HG02678 (cell line): Measurements from ENCODE around the gene MON2.
"Not testable (repeated sequence)": the region's sequence is repeated elsewhere in the genome, so short reads cannot be mapped to it uniquely, and the experiment has no call there.

Source experiments
- ATAC-seq: cut with Tn5 transposase; IDR thresholded peaks from one replicate; pipeline ENCODE4 v1.9.1; 2021; ENCODE audit warnings: mild to moderate bottlenecking, moderate library complexity; ENCODE audit not compliant: unreplicated experiment

Gene MON2

GRCh38 chr12:62472472-62472871 is 5.8 kb downstream of the MON2 start:
- ATAC-seq, result no peak

DNA sequence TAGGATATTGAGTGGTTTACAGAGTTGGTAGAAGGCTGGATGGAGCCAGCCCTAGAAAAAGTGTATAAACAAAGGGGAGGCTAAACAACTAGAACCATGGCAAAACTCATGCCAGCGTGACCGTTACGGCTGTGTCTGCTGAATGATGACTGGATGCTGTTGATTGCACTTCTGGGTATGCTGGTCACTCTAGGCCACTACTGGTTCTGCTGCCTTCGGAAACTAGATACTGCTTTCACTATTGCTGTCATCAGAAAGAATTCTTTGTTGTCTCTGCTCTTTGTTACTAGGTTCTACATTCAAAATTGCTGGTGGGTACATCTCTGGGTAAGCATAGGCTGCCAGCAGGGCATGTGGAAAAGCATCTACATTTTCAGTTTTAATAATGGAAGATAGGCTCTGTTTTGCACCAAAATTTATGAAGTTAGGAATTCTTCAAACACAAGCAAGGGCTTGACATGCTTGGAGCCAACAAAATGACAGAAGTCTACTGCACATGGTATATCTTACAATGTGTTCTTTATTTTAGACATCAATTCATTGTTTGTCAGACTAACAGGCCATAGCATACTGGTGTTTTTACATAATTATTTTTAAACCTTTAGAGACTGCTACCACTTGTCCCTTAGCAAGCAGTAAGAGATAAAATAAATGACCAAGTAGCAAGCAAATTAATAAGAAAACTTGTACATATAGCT is 15.4 kb downstream of the MON2 start:
- ATAC-seq, result no peak

GRCh38 chr12:62482769-62483168 is 16.1 kb downstream of the MON2 start:
- ATAC-seq, result no peak

GRCh38 chr12:62484233-62484632 is 17.6 kb downstream of the MON2 start:
- no peak for ATAC-seq

DNA sequence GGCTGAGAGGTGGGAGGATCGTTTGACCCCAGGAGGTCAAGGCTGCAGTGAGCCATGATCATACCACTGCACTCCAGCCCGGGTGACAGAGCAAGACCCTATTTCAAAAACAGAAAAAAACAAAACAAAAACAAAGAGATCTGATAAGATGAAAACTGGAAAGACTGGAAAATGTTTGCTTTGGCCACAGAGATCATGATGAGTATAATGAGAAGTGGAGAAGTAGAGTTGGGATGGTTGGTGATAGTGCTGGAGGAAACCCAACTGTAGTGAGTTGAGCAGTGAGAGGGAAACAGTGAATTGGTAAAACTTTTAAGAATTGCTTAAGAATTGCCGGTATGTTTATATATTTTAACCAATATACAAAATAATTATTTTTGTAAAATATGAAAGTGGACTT is 39.2 kb downstream of the MON2 start:
- no peak for ATAC-seq

- ATAC-seq, result no peak
Measured at GRCh38 chr12:62512901-62513300, 46.3 kb downstream of the MON2 start.

GRCh38 chr12:62514080-62514479 is 47.5 kb downstream of the MON2 start:
- ATAC-seq, result not testable (repeated sequence)

- no peak for ATAC-seq
Measured at GRCh38 chr12:62516927-62517326, 50.3 kb downstream of the MON2 start.

- no peak for ATAC-seq
Measured at GRCh38 chr12:62517887-62518286, 51.3 kb downstream of the MON2 start.

DNA sequence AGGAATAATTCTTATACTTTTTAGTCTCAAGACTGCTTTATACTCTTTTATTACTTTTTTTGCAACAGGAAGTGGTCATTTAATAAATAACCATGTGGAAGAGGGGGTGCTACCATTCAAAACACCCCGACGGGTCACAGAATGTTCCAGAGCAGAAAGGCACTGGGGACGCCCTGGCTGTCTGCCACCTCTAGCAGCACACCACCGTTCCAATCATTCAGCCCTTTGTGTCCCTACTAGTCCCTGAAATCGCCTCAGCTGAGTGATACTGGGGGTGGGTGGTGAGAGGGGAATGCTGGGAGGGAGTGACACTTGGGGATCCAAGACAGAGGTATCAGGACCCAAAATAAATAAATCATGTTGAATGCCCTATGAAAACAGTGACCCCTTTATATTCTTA is 52.4 kb downstream of the MON2 start:
- no peak for ATAC-seq

GRCh38 chr12:62520361-62520760 is 53.7 kb downstream of the MON2 start:
- no peak for ATAC-seq

DNA sequence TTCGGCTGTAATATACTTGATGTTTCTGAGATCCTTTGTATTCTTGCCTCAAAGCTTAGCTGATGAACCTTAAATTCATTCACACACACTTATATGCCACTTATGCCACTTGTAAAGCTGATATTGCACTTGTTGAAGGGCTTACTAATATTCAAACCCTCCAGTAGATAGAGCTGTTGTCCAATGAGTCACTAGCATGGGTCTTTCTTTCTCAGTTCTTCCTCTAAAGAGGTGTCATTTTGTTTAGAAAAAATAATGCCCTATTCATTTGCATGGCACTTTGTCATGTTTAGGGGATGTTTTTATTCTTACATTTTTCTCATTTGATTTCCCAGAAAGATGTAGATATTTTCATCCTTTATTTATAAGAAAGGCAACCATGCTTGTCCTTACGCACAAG is 56.4 kb downstream of the MON2 start:
- no peak for ATAC-seq

DNA sequence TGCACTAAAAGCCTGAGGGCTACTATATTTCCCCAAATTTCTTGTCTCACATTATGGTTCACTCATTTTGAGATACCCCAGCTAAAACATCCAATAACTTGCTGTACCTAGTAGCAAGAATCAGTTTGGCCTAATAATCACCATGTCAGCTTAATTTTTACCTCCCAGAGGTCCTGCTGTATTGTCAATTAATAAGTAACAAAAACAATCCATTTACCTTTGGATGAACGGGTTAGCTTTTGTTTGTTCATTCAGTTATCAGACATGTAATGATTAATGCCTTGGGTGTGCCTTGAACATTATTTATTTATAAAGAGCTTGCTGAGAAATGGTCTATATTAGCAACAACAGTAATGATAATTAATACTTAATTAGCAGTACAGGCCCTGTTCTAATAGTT is 57.0 kb downstream of the MON2 start:
- ATAC-seq, result no peak

- ATAC-seq, result no peak
Measured at GRCh38 chr12:62525271-62525670, 58.6 kb downstream of the MON2 start.

DNA sequence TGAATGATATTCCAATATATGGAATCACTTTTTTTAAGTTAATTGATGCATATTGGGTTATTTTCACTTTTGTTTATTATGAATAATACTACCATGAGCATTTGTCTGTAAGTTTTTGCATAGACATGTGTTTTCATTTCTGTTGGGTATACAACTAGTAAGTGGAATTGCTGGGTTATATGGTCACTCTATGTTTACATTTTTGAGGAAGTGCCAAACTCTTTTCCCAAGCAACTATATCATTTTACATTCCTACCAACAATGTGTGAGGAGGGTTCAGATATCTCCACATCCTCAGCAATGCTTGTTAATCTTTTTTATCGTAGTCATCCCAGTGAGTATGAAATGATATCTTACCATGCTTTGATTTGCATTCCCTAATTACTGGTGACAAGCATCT is 64.0 kb downstream of the MON2 start:
- ATAC-seq, result no peak

GRCh38 chr12:62532333-62532732 is 65.7 kb downstream of the MON2 start:
- no peak for ATAC-seq

DNA sequence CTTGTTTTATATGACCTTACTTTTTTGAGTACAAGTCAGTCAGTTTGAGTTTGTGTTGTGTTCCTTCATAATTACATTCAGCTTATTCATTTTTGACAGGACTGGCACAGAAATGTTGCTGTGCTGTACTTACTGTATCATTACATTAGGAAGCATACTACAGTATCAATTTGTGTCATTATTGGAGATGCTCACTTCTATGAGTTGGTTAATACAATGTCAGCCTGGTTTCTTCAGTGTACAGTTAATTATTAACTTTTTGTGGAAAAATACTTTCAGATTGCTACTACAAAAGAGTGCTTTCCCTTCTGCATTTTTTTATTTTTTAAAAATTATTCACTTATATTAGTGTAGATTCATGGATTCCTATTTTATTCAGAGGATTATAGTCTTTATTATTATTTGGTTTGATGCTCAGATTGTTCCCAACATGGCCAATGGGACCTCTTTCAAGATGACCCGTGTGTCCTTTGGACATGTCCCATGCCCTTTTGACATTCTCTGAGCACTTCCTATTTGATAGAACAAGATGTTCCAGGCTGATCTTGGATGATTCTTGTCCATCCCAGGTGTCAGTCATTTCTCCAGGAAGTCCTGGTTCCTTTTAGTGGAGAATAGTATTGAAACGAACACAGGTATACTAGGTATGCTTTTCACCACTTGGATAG is 66.6 kb downstream of the MON2 start:
- ATAC-seq, result peak; percentile 62

GRCh38 chr12:62533755-62534107 is 67.1 kb downstream of the MON2 start:
- peak; percentile 56 for ATAC-seq

DNA sequence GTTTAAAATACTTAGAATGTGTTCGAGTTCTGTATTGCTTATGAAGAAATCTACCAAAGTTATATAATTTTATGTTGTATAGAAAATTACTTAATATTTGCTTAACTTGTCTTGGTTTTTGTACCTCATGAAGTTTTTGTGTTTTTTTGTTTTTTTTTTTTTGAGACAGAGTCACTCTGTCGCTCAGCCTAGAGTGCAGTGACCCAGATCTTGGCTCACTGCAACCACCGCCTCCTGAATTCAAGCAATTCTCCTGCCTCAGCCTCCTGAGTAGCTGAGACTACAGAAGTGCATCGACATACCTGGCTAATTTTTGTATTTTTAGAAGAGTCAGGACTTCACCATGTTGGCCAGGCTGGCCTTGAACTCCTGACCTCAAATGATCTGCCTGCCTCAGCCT is 69.9 kb downstream of the MON2 start:
- ATAC-seq, result no peak

DNA sequence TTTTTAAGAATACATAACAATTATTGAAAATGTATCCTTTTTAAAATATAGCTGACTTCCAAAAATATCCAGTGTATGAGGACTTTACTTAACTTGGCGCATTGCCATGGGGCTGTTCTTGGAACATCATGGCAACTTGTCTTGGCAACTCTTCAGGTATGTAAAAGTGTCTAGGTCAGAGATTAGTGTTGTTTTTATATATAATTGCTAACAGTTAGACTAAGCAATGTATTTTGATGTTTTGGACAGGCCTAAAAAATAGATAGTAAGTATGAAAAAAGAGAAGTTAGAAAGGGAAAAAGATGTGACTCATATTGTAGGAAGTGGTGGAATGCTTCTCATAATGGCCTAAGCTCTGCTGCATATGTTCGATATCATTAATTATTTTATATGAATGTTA is 70.9 kb downstream of the MON2 start:
- no peak for ATAC-seq

DNA sequence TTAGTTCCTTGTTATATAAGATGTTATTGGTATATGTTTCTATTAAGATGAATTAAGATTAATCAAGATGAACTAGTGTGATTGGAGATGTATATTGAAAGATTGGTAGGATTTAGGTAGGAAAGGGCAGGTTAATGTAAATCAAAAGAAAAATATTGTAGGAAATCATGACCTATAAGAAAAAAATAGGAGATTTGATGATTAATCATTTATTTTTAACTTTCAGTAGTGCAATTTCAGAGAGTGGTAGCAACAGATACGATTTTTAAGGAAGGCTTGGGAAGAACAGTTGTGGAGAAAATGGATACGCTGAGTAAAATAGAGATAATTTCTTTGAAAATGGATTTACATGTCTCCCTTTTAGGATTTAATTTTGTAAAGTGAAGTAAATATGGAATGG is 73.7 kb downstream of the MON2 start:
- ATAC-seq, result no peak

GRCh38 chr12:62542814-62543213 is 76.2 kb downstream of the MON2 start:
- ATAC-seq, result no peak

DNA sequence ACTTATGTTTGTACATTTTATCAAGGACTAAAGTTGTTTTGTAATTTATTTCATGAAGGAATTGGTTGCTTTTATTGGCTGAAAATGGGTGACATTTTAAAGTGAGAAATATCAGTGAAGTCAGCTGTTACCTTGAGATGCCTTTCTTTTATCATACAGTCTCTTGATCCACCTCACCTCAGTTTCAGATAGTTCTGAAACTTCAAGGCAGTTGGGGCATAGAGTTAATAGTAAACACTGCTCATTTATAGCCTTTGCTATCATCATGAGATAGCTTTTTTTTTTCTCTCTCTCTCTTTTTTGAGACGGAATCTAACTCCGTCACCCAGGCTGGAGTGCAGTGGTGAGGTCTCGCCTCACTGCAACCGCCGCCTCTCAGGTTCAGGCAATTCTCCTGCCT is 76.7 kb downstream of the MON2 start:
- ATAC-seq, result no peak
